GM12878 (cell line): ENCODE results near the gene LMAN2. TPM values are rescaled to one million over a fixed set of nuclear protein-coding genes. Genes with fewer than 3 reads are reported as not detected.

Experiments used
- ATF7 ChIP-seq: fragments of 450-650 bp; IDR thresholded peaks from 2 replicates; pipeline ENCODE4 v1.6.1; 2016; ENCODE audit warnings: low read depth, mild to moderate bottlenecking
- BMI1 ChIP-seq: fragments of 450-650 bp; IDR thresholded peaks from 2 replicates; pipeline ENCODE4 v1.6.1; 2016; ENCODE audit warnings: mild to moderate bottlenecking, moderate library complexity, borderline replicate concordance
- CREB1 ChIP-seq: IDR thresholded peaks from 2 replicates; pipeline ENCODE4 v1.6.1; 2012; ENCODE audit warnings: low read depth, mild to moderate bottlenecking, inconsistent platforms
- E2F4 ChIP-seq: IDR thresholded peaks from 2 replicates; pipeline ENCODE4 v1.6.1; 2012; ENCODE audit warnings: low read depth, low read length, improper control_type of control experiment
- E4F1 ChIP-seq: fragments of 450-650 bp; IDR thresholded peaks from 2 replicates; pipeline ENCODE4 v1.6.1; 2018; ENCODE audit warnings: borderline replicate concordance, mild to moderate bottlenecking; ENCODE audit not compliant: partially characterized antibody
- ETV6 ChIP-seq, 2 experiments: fragments of 450-650 bp in 1 of 2; IDR thresholded peaks in 1 of 2; conservative IDR thresholded peaks in 1 of 2; 2 replicates each; pipeline ENCODE4 v1.6.1; 2014; ENCODE audit warnings: antibody characterized with exemption in 1 of 2, borderline replicate concordance in 1 of 2, low read depth in 1 of 2, mild to moderate bottlenecking in 1 of 2, moderate library complexity in 1 of 2
- EZH2 ChIP-seq: IDR thresholded peaks from 2 replicates; pipeline ENCODE4 v1.6.1; 2012; ENCODE audit warnings: low read depth, mild to moderate bottlenecking, control low read depth, inconsistent platforms, low read length, borderline replicate concordance; ENCODE audit not compliant: control insufficient read depth
- GABPA ChIP-seq: IDR thresholded peaks from 2 replicates; pipeline ENCODE4 v1.6.1; 2014; ENCODE audit warnings: antibody characterized with exemption, low read depth, mild to moderate bottlenecking, inconsistent platforms
- IKZF1 ChIP-seq: fragments of 450-650 bp; conservative IDR thresholded peaks from 2 replicates; pipeline ENCODE4 v1.6.1; 2017; ENCODE audit warnings: antibody characterized with exemption, mild to moderate bottlenecking
- IKZF2 ChIP-seq, 2 experiments: fragments of 450-650 bp; IDR thresholded peaks; 2 replicates each; pipeline ENCODE4 v1.6.1; 2017; ENCODE audit warnings: mild to moderate bottlenecking in 2 of 2, moderate library complexity in 2 of 2
- KLF5 ChIP-seq: fragments of 450-650 bp; IDR thresholded peaks from 2 replicates; pipeline ENCODE4 v1.6.1; 2014; ENCODE audit warnings: mild to moderate bottlenecking; ENCODE audit not compliant: partially characterized antibody
- MTA2 ChIP-seq: fragments of 450-650 bp; IDR thresholded peaks from 2 replicates; pipeline ENCODE4 v1.6.1; 2016; ENCODE audit warnings: low read depth, mild to moderate bottlenecking, moderate library complexity
- MTA3 ChIP-seq: IDR thresholded peaks from 2 replicates; pipeline ENCODE4 v1.6.1; 2012; ENCODE audit warnings: low read length, inconsistent platforms, borderline replicate concordance
- NFXL1 ChIP-seq: fragments of 450-650 bp; IDR thresholded peaks from 2 replicates; pipeline ENCODE4 v1.6.1; 2017; ENCODE audit warnings: antibody characterized with exemption, mild to moderate bottlenecking, borderline replicate concordance
- NR2C1 ChIP-seq: fragments of 450-650 bp; IDR thresholded peaks from 2 replicates; pipeline ENCODE4 v1.6.1; 2017; ENCODE audit warnings: antibody characterized with exemption, mild to moderate bottlenecking, moderate library complexity
- RELA ChIP-seq: fragments of 450-650 bp; IDR thresholded peaks from 2 replicates; pipeline ENCODE4 v1.8.0; 2014; ENCODE audit warnings: borderline replicate concordance; ENCODE audit not compliant: partially characterized antibody
- SIX5 ChIP-seq: IDR thresholded peaks from 2 replicates; pipeline ENCODE4 v1.6.1; 2011; ENCODE audit warnings: mild to moderate bottlenecking, low read depth, low read length, moderate library complexity; ENCODE audit not compliant: severe bottlenecking
- SMC3 ChIP-seq: IDR thresholded peaks from 2 replicates; pipeline ENCODE4 v1.6.1; 2011; ENCODE audit warnings: low read length, improper control_type of control experiment, borderline replicate concordance
- SPI1 ChIP-seq: IDR thresholded peaks from 2 replicates; pipeline ENCODE4 v1.6.1; 2011; ENCODE audit warnings: low read depth, mild to moderate bottlenecking, low read length, moderate library complexity, borderline replicate concordance; ENCODE audit not compliant: insufficient read depth
- USF2 ChIP-seq: IDR thresholded peaks from 2 replicates; pipeline ENCODE4 v1.6.1; 2011; ENCODE audit warnings: low read depth, low read length, improper control_type of control experiment, borderline replicate concordance
- ZBTB4 ChIP-seq: fragments of 450-650 bp; formaldehyde crosslinking; IDR thresholded peaks from 2 replicates; pipeline ENCODE4 v1.4.0; 2022; ENCODE audit warnings: mild to moderate bottlenecking, moderate library complexity
- polyA plus RNA-seq, 11 experiments: library from polyadenylated mRNA; depleted of rRNA in 4 of 11; unstranded in 6 of 11; stranded (reverse) in 5 of 11; fragments of >200 nt; fragmentation: Nextera tagmentation in 4 of 11; fragmentation: Illumina TruSeq in 1 of 11; extraction: Ambion mirVana in 4 of 11; extraction: Trizol in 1 of 11; gene quantifications; 1 replicate in 1 of 11; 2 replicates in 10 of 11; pipeline versions ENCODE4 v1.2.1 to v1.2.3, GENCODE V29; 2011 to 2016; ENCODE audit warnings: inconsistent platforms in 2 of 11, missing spikeins in 2 of 11, low read depth in 1 of 11
- total RNA-seq, 4 experiments: library from RNA; depleted of rRNA in 3 of 4; stranded (reverse); fragments of >200 nt in 3 of 4; fragmentation: Illumina TruSeq in 1 of 4; extraction: Trizol in 1 of 4; gene quantifications; 2 replicates each; pipeline versions ENCODE4 v1.2.1 to v1.2.3, GENCODE V29; 2013 to 2021

Gene LMAN2
- total and polyA plus RNA-seq, 10 of the 15 experiments (the other 5 are each of a cell fraction or from before 2014, with no cell fraction given) = 2.4 to 264 (median 147) TPM

GRCh38 chr5:177309351-177310191, 41.9 kb downstream of the LMAN2 start (continued):
- peak; percentile 32; the same call in 1 of the 2 replicates for TF ChIP-seq E2F4
- TF ChIP-seq MTA3 = no peak
- TF ChIP-seq IKZF2 (IDR thresholded peaks at IDR 0.05) = no peak
- no peak for TF ChIP-seq NR2C1
- no peak for TF ChIP-seq CREB1
- no peak for TF ChIP-seq EZH2
- TF ChIP-seq USF2 = no peak
- no peak for TF ChIP-seq ETV6 (conservative IDR thresholded peaks at IDR 0.05 in 1 of 2, IDR thresholded peaks at IDR 0.05 in 1 of 2; ENCODE audit: borderline replicate concordance in 1 of 2, low read depth in 1 of 2)
- no peak for TF ChIP-seq RELA
- no peak for TF ChIP-seq KLF5
- no peak for TF ChIP-seq ZBTB4 (CRISPR knock-in tag)
- TF ChIP-seq SPI1 = no peak
- TF ChIP-seq NFXL1 = no peak
- no peak for TF ChIP-seq E4F1
- no peak for TF ChIP-seq BMI1
- no peak for TF ChIP-seq SIX5
- TF ChIP-seq GABPA = no peak
- 0 out of 2 replicates have a peak, but pooled peaks have one; percentile 18 for TF ChIP-seq IKZF1
- peak; percentile 66 for TF ChIP-seq SMC3
- TF ChIP-seq ATF7 = no peak
- TF ChIP-seq MTA2 = no peak
